ENCODE measurements around the gene GKN2. TPM values are rescaled to one million over a fixed set of nuclear protein-coding genes. Genes with fewer than 3 reads are reported as not detected.

GKN2 gene
- total and polyA plus RNA-seq, 8 donors: 1.1 to 181 (median 1.6) TPM

- Histone ChIP-seq H3K36me3 (no peaks in the 10 kb centered on the region), H3K27ac (no peak overlapping the region), H3K9me3 (no peaks in the 10 kb centered on the region), H3K4me3 (no peak overlapping the region), H3K27me3 (no peaks in the 10 kb centered on the region), H3K4me1 (peaks cover 0 to 2% of the 10 kb centered on the region in 2 donors)
- no peak for TF ChIP-seq CTCF (IDR thresholded peaks at IDR 0.05)
- DNase-seq (no peak), ATAC-seq (no peak)
- intact Hi-C loops (cut with DNase I): no loop called here
Measured at GRCh38 chr2:68931149-68931711, 21.5 kb downstream of the GKN2 start.

DNA sequence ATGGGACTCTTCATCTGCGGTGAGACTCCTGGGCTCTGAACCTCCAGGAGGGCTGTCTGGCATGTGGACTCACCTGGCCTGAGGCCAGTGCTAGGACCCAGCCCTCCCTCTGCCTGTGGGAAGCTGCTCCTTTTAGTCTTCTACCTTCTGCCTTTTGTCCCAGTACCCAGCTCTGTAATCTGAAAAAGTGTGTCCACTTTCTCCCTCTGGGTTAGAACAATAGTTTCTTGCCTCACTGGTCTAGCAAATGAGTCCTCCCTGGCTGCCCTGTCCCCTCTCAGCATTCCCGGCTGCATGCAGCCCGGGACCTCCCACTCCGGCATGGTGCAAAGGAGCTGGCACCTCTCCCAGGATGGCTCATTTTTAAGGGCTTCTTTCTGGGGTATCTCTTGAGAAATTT is 25.9 kb downstream of the GKN2 start:
- H3K9me3 ChIP-seq: no peaks in the 10 kb centered on the region
- H3K27me3 ChIP-seq: no peaks in the 10 kb centered on the region
- no peaks in the 10 kb centered on the region for H3K36me3 ChIP-seq
- H3K4me1 ChIP-seq: no peaks in the 10 kb centered on the region
- ATAC-seq (no peak), DNase-seq (no peak)
- no peak overlapping the region for H3K4me3 ChIP-seq
- intact Hi-C loops (cut with DNase I): loop anchor here in 1 of 2 donors (10.0 kb wide), 2 partner anchors 212 to 442 kb away; no protein-coding TSS in a partner anchor
- no peak for TF ChIP-seq CTCF (IDR thresholded peaks at IDR 0.05)
- no peak overlapping the region for H3K27ac ChIP-seq

GRCh38 chr2:68925295-68925896 is 27.3 kb downstream of the GKN2 start:
- H3K4me1 ChIP-seq: no peaks in the 10 kb centered on the region
- H3K36me3 ChIP-seq: no peaks in the 10 kb centered on the region
- ATAC-seq: peak; percentile 92
- intact Hi-C loops (cut with DNase I): loop anchor here in 1 of 2 donors (10.0 kb wide), 2 partner anchors 211 to 441 kb away; no protein-coding TSS in a partner anchor
- H3K4me3 ChIP-seq: no peak overlapping the region
- H3K27me3 ChIP-seq: no peaks in the 10 kb centered on the region
- H3K27ac ChIP-seq: no peak overlapping the region
- DNase-seq: peak in 1 of 4 donors; percentile 44
- peak; percentile 84 to 85 for TF ChIP-seq CTCF (IDR thresholded peaks at IDR 0.05)
- no peaks in the 10 kb centered on the region for H3K9me3 ChIP-seq

DNA sequence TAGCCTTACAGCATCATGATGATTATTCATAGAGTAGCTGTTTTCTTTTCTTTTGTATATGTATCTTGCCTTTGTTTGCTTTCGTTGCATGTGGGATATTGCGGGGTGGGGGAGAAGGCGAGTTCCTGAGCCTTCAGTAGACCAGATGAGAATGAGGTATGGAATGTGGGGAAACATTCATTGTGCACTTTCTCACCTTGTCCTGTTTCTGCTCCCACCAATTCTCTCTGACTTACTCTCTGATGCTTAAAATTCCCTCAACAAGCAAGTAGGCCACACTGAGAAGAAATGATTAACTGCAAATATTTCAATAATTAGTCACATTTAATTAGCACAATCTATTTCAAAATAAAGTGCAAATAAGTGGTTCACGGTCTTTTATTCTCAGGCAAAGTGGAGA is 31.0 kb downstream of the GKN2 start:
- Histone ChIP-seq H3K9me3 (no peaks in the 10 kb centered on the region), H3K27me3 (no peaks in the 10 kb centered on the region), H3K4me3 (no peak overlapping the region), H3K36me3 (no peaks in the 10 kb centered on the region), H3K4me1 (no peaks in the 10 kb centered on the region), H3K27ac (no peak overlapping the region)
- intact Hi-C loops (cut with DNase I): loop anchor here in 1 of 2 donors (10.0 kb wide), 2 partner anchors 207 to 437 kb away; no protein-coding TSS in a partner anchor
- no peak for DNase-seq
- no peak for TF ChIP-seq CTCF (IDR thresholded peaks at IDR 0.05)
- ATAC-seq: no peak

- DNase-seq: no peak
- Histone ChIP-seq H3K4me1 (no peaks in the 10 kb centered on the region), H3K4me3 (no peak overlapping the region), H3K27me3 (no peaks in the 10 kb centered on the region), H3K27ac (no peak overlapping the region), H3K9me3 (no peaks in the 10 kb centered on the region), H3K36me3 (no peaks in the 10 kb centered on the region)
- no peak for TF ChIP-seq CTCF (IDR thresholded peaks at IDR 0.05)
- intact Hi-C loops (cut with DNase I): loop anchor here in 1 of 2 donors (10.0 kb wide), 2 partner anchors 206 to 436 kb away; no protein-coding TSS in a partner anchor
- no peak for ATAC-seq
Measured at GRCh38 chr2:68920481-68921170, 32.1 kb downstream of the GKN2 start.
